Naive thymus-derived CD4-positive, alpha-beta T cell (primary cell): ENCODE measurements around the gene ERC1. TPM values are rescaled to one million over a fixed set of nuclear protein-coding genes. Genes with fewer than 3 reads are reported as not detected.
A peak's percentile ranks its signal among the peaks of the same experiment; 100 is the strongest.

Source experiments
- ATAC-seq: fragments of 150-1000 bp; cut with Tn5 transposase; 2 replicates; pipeline ENCODE4 v1.10.0; 2021; ENCODE audit warnings: mild to moderate bottlenecking, moderate library complexity
- CTCF ChIA-PET: fragments of 350-600 bp; sonication (Branson Sonifier 250); formaldehyde crosslinking; loops from one replicate; lab custom pipeline; 2021; ENCODE audit warnings: antibody characterized with exemption; lab: Charles Lee
- POLR2A ChIA-PET: fragments of 350-600 bp; sonication (Branson Sonifier 250); formaldehyde crosslinking; loops from one replicate; lab custom pipeline; 2021; ENCODE audit warnings: antibody characterized with exemption, inconsistent platforms; lab: Charles Lee
- DNase-seq, 9 donors: peaks; one replicate each; pipeline versions ENCODE4 v3.0.0 to v3.0.0-alpha.2; 2020 to 2022; ENCODE audit warnings: mixed read lengths in 1 of 9
- H3K27ac ChIP-seq: one replicate; pipeline ENCODE4 v1.7.0; 2013; ENCODE audit warnings: mild to moderate bottlenecking, low read depth, low read length, moderate library complexity
- H3K27me3 ChIP-seq, 2 donors: one replicate each; pipeline ENCODE4 v1.7.0; 2013; ENCODE audit warnings: low read length in 2 of 2, mild to moderate bottlenecking in 2 of 2, moderate library complexity in 2 of 2; ENCODE audit not compliant: control insufficient read depth in 2 of 2, insufficient read depth in 2 of 2
- H3K36me3 ChIP-seq, 3 experiments: 1 replicate in 2 of 3; 2 replicates in 1 of 3; pipeline ENCODE4 v1.7.0; 2013; ENCODE audit warnings: low read length in 3 of 3, mild to moderate bottlenecking in 3 of 3, moderate library complexity in 1 of 3; ENCODE audit not compliant: insufficient read depth in 3 of 3, control insufficient read depth in 2 of 3
- H3K4me1 ChIP-seq, 2 donors: one replicate each; pipeline ENCODE4 v1.7.0; 2013; ENCODE audit warnings: low read length in 2 of 2, mild to moderate bottlenecking in 2 of 2, moderate library complexity in 1 of 2; ENCODE audit not compliant: control insufficient read depth in 2 of 2, insufficient read depth in 2 of 2
- H3K4me3 ChIP-seq: 2 replicates; pipeline ENCODE4 v1.7.0; 2013; ENCODE audit warnings: mild to moderate bottlenecking, low read length
- H3K9me3 ChIP-seq, 3 experiments: 1 replicate in 2 of 3; 2 replicates in 1 of 3; pipeline ENCODE4 v1.7.0; 2013; ENCODE audit warnings: low read length in 3 of 3; ENCODE audit not compliant: control insufficient read depth in 2 of 3
- H3K27ac Mint-ChIP-seq, 9 donors: one replicate each; pipeline ENCODE4 v1.8.0; 2020 to 2022; ENCODE audit warnings: mixed read lengths in 9 of 9, mild to moderate bottlenecking in 8 of 9, moderate library complexity in 5 of 9, inconsistent platforms in 2 of 9
- H3K27me3 Mint-ChIP-seq, 5 donors: one replicate each; pipeline ENCODE4 v1.8.0; 2021 to 2022; ENCODE audit warnings: mixed read lengths in 5 of 5, mild to moderate bottlenecking in 1 of 5
- H3K36me3 Mint-ChIP-seq, 5 donors: one replicate each; pipeline ENCODE4 v1.8.0; 2020 to 2022; ENCODE audit warnings: mixed read lengths in 5 of 5, mild to moderate bottlenecking in 3 of 5, inconsistent platforms in 1 of 5
- H3K4me1 Mint-ChIP-seq, 7 donors: one replicate each; pipeline ENCODE4 v1.8.0; 2020 to 2022; ENCODE audit warnings: mixed read lengths in 7 of 7, mild to moderate bottlenecking in 3 of 7, inconsistent platforms in 1 of 7
- H3K4me3 Mint-ChIP-seq, 10 donors: one replicate each; pipeline ENCODE4 v1.8.0; 2020 to 2022; ENCODE audit warnings: mild to moderate bottlenecking in 10 of 10, mixed read lengths in 10 of 10, moderate library complexity in 6 of 10, inconsistent platforms in 2 of 10
- H3K9me3 Mint-ChIP-seq, 11 donors: one replicate each; pipeline ENCODE4 v1.8.0; 2020 to 2022; ENCODE audit warnings: mixed read lengths in 11 of 11, mild to moderate bottlenecking in 4 of 11, inconsistent platforms in 1 of 11, moderate library complexity in 1 of 11
- intact Hi-C, 2 donors: fragments of 100-400 bp; cut with micrococcal nuclease; formaldehyde crosslinking; loops; one replicate each; pipeline ENCODE4 v1.15.1; 2023
- polyA plus RNA-seq, 2 donors: library from polyadenylated mRNA; unstranded; fragments of 300-500 nt; fragmentation: Illumina TruSeq; gene quantifications; one replicate each; pipeline ENCODE4 v1.2.3, GENCODE V29; 2021
- total RNA-seq, 6 experiments: library from RNA in 5 of 6; stranded (reverse) in 5 of 6; gene quantifications; 1 replicate in 5 of 6; 2 replicates in 1 of 6; pipeline ENCODE4 v1.2.3 and lab custom pipeline; 2021 to 2026

ERC1 gene
- total and polyA plus RNA-seq, 7 experiments from 2014 or later: 15.9 to 62.0 (median 51.5) TPM

- CTCF ChIA-PET: interaction anchor here (1.0 kb wide), 1 partner anchor 39 kb away, joined by 8 read pairs; no protein-coding TSS in a partner anchor
- peaks cover 0 to 17% of the 10 kb centered on the region in 2 donors for H3K4me1 ChIP-seq
- H3K27me3 ChIP-seq: no peaks in the 10 kb centered on the region
- intact Hi-C loops: loop anchor here (2.0 to 10.0 kb wide), 5 partner anchors 105 to 605 kb away; partner anchors contain the start of genes FBXL14 (in 1 of the 2) and WNK1 (in 1 of the 2)
- peak overlapping the region; percentile 87 for H3K27ac ChIP-seq
- H3K4me3 Mint-ChIP-seq: peak overlapping the region; percentile 80 to 96 (median 94)
- peak in 8 of 9 donors; percentile 4 to 62 (median 53) for DNase-seq
- H3K9me3 Mint-ChIP-seq: peaks cover 0 to 3% (median 0%) of the 10 kb centered on the region in 11 donors
- H3K4me3 ChIP-seq: peak overlapping the region; percentile 89
- H3K36me3 ChIP-seq: peaks cover 0 to 7% (median 0%) of the 10 kb centered on the region in 3 experiments
- H3K4me1 Mint-ChIP-seq: peaks cover 28 to 47% (median 38%) of the 10 kb centered on the region in 7 donors
- no peak for ATAC-seq
- POLR2A ChIA-PET: interaction anchor here (0.6 to 0.9 kb wide), 4 partner anchors 11 to 579 kb away, joined by 3 to 5 read pairs (median 3); partner anchors contain the start of gene RAD52
- H3K27ac Mint-ChIP-seq: peak overlapping the region; percentile 79 to 97 (median 93)
- no peaks in the 10 kb centered on the region for H3K9me3 ChIP-seq
- H3K36me3 Mint-ChIP-seq: peaks cover 0 to 2% (median 0%) of the 10 kb centered on the region in 5 donors
- no peaks in the 10 kb centered on the region for H3K27me3 Mint-ChIP-seq
Measured at GRCh38 chr12:989751-990660, 1.0 kb upstream of the ERC1 start.

DNA sequence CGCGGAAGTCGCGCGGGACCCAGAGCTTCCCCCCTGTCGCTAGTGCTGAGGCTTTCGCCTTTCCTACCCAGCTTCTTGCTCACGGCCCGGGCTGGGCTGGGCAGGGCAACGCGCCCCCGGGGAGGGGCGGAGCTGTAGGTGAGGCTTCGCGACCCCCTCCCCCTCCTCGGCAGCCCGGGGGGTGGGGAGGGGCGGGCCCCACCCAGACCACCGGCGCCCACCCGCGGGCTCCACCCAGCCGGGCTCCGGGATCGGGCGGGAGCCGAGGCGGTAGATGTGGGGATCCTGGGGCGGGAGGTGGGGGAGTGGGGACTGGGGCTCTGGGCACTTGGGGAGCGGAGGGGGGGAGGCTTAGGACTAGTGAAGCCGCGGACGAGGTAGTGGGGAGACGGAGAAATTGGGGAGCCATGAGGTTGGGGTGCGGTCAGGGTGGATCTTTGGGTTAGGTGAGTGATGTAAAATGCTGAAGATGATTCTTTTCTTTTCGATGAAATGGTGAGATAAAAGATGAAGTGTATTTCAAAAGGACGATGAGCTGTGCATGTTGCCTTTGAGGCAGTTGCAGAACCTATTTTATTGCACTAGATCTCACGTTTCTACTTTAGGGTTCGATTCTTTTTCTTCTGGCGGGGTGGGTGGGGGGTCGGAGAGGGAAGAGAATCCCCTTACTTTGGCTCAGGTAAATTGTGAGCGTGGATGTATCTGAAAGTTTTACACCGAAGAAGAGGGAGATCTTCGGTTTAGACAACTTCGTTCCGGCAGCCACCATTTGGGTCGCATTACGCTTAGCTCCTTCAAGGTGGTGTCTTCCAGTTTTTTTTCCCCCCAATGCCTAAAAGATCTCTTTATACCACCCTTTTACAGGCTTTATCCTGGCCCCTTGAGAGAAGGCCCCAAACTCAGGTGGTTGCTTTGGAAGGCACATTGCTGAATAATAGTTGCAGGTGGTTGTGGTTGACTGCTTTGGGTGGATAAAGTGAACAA is 619 bp downstream of the ERC1 start:
- ATAC-seq: peak; percentile 21
- Mint-ChIP-seq H3K27ac (peak overlapping the region; percentile 89 to 98 (median 96)), H3K27me3 (no peaks in the 10 kb centered on the region), H3K36me3 (peaks cover 0 to 2% (median 0%) of the 10 kb centered on the region in 5 donors), H3K4me3 (peak overlapping the region; percentile 86 to 100 (median 97)), H3K4me1 (peaks cover 34 to 64% (median 47%) of the 10 kb centered on the region in 7 donors), H3K9me3 (peaks cover 0 to 3% (median 0%) of the 10 kb centered on the region in 11 donors)
- Histone ChIP-seq H3K36me3 (peaks cover 0 to 7% (median 0%) of the 10 kb centered on the region in 3 experiments), H3K9me3 (no peaks in the 10 kb centered on the region), H3K27me3 (no peaks in the 10 kb centered on the region), H3K4me1 (peaks cover 0 to 17% of the 10 kb centered on the region in 2 donors), H3K4me3 (peak overlapping the region; percentile 50), H3K27ac (peak overlapping the region; percentile 87)
- CTCF ChIA-PET: interaction anchor here (0.6 kb wide), 1 partner anchor 126 kb away, joined by 3 read pairs; no protein-coding TSS in a partner anchor
- intact Hi-C loops: loop anchor here (1.0 to 10.0 kb wide), 8 partner anchors 42 to 603 kb away; partner anchors contain the start of genes RAD52 (in 2 of the 2), WNK1 (in 2 of the 2), FBXL14 (in 1 of the 2) and KDM5A (in 1 of the 2)
- peak in 6 of 9 donors; percentile 5 to 51 (median 28) for DNase-seq
- POLR2A ChIA-PET: interaction anchor here (0.8 to 1.7 kb wide), 2 partner anchors 43 to 1013 kb away, joined by 3 to 6 read pairs; partner anchors contain the start of genes DCP1B and RAD52

DNA sequence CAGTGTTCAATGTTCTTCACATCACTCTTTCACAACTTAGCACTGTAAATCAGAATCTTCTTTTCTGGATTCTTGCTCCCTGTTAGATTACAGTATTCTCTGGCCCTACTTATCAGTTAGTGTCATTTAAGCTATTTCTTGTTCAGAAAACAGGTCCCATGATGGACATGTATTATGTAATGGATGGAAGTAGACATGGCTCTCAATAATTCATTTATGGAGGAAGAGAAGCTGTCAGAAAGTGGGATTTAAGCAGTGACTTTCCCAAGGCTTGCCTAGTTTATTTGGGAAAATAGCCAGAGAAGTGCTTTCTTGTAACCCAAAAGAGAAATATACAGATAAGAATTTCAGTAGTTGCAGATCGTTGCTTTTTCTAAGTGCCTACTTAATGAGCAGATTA is 1.6 kb downstream of the ERC1 start:
- peaks cover 0 to 3% (median 0%) of the 10 kb centered on the region in 11 donors for H3K9me3 Mint-ChIP-seq
- no peak for ATAC-seq
- no peak for DNase-seq
- peaks cover 0 to 17% of the 10 kb centered on the region in 2 donors for H3K4me1 ChIP-seq
- H3K27ac ChIP-seq: peak overlapping the region; percentile 87
- intact Hi-C loops: loop anchor here in 1 of 2 donors (5.0 to 10.0 kb wide), 2 partner anchors 102 to 430 kb away; no protein-coding TSS in a partner anchor
- peak overlapping the region; percentile 86 to 100 (median 97) for H3K4me3 Mint-ChIP-seq
- ChIA-PET POLR2A (interaction anchor here (0.8 kb wide), 1 partner anchor 1012 kb away, joined by 3 read pairs; the partner anchor contains the start of gene DCP1B), CTCF (no interaction called here)
- no peaks in the 10 kb centered on the region for H3K9me3 ChIP-seq
- H3K27me3 ChIP-seq: no peaks in the 10 kb centered on the region
- H3K27ac Mint-ChIP-seq: peak overlapping the region in 6 of 9 donors; percentile 8 to 98 (median 96)
- peaks cover 38 to 73% (median 56%) of the 10 kb centered on the region in 7 donors for H3K4me1 Mint-ChIP-seq
- H3K4me3 ChIP-seq: no peak overlapping the region
- peaks cover 0 to 7% (median 0%) of the 10 kb centered on the region in 3 experiments for H3K36me3 ChIP-seq
- peaks cover 0 to 2% (median 0%) of the 10 kb centered on the region in 5 donors for H3K36me3 Mint-ChIP-seq
- no peaks in the 10 kb centered on the region for H3K27me3 Mint-ChIP-seq

DNA sequence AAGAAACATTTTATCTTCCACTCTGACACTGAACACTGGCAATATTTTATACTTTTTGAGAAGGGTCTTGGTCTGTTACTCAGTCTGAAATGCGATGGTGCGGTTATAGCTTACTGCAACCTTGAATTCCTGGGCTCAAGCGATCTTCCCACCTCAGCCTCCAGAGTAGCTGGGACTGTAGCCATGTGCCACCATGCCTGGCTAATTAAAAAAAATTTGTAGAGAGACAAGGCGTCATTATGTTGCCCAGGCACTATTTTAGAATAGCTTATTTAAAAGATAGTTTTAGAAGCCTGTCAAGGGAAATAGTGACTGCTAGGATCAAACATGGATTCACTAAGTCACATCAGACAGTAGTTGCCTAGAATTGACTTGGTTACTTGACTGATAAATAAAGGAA is 5.9 kb downstream of the ERC1 start:
- ChIA-PET POLR2A (no interaction called here), CTCF (no interaction called here)
- Histone ChIP-seq H3K4me3 (no peak overlapping the region), H3K9me3 (no peaks in the 10 kb centered on the region), H3K4me1 (no peaks in the 10 kb centered on the region), H3K27me3 (no peaks in the 10 kb centered on the region), H3K36me3 (peaks cover 0 to 4% (median 0%) of the 10 kb centered on the region in 3 experiments), H3K27ac (no peak overlapping the region)
- H3K4me1 Mint-ChIP-seq: peaks cover 18 to 68% (median 51%) of the 10 kb centered on the region in 7 donors
- H3K9me3 Mint-ChIP-seq: no peaks in the 10 kb centered on the region
- intact Hi-C loops: loop anchor here in 1 of 2 donors (10.0 kb wide), 1 partner anchor 98 kb away; no protein-coding TSS in a partner anchor
- DNase-seq (no peak), ATAC-seq (no peak)
- H3K4me3 Mint-ChIP-seq: no peak overlapping the region
- peaks cover 0 to 9% (median 7%) of the 10 kb centered on the region in 5 donors for H3K36me3 Mint-ChIP-seq
- no peaks in the 10 kb centered on the region for H3K27me3 Mint-ChIP-seq
- H3K27ac Mint-ChIP-seq: no peak overlapping the region

- no peak for DNase-seq
- Mint-ChIP-seq H3K36me3 (peaks cover 0 to 12% (median 8%) of the 10 kb centered on the region in 5 donors), H3K9me3 (no peaks in the 10 kb centered on the region), H3K27ac (peak overlapping the region in 2 of 9 donors; percentile 6 to 44), H3K4me1 (peaks cover 12 to 62% (median 46%) of the 10 kb centered on the region in 7 donors), H3K27me3 (no peaks in the 10 kb centered on the region), H3K4me3 (no peak overlapping the region)
- no peaks in the 10 kb centered on the region for H3K4me1 ChIP-seq
- POLR2A ChIA-PET: no interaction called here
- intact Hi-C loops: loop anchor here in 1 of 2 donors (10.0 kb wide), 1 partner anchor 97 kb away; no protein-coding TSS in a partner anchor
- peaks cover 0 to 4% (median 0%) of the 10 kb centered on the region in 3 experiments for H3K36me3 ChIP-seq
- no peak for ATAC-seq
- CTCF ChIA-PET: no interaction called here
- H3K27ac ChIP-seq: no peak overlapping the region
- no peaks in the 10 kb centered on the region for H3K9me3 ChIP-seq
- no peaks in the 10 kb centered on the region for H3K27me3 ChIP-seq
- H3K4me3 ChIP-seq: no peak overlapping the region
Measured at GRCh38 chr12:997505-997904, 6.5 kb downstream of the ERC1 start.
